Adrenal gland (tissue), 12 donors: ENCODE results near the gene SLC8A2. TPM values are rescaled to one million over a fixed set of nuclear protein-coding genes. Genes with fewer than 3 reads are reported as not detected.

Experiments
- DNase-seq, 7 donors: peaks; one replicate each; pipeline ENCODE4 v3.0.0-alpha.2; 2019 to 2020
- H3K27ac ChIP-seq, 5 donors: fragments of 200-600 bp; sonication (generic) in 4 of 5; 1 replicate in 3 of 5; 2 replicates in 2 of 5; pipeline versions ENCODE4 v1.5.1 to v1.8.0; 2016 to 2020; ENCODE audit warnings: mild to moderate bottlenecking in 1 of 5
- H3K27me3 ChIP-seq: fragments of 200-600 bp; 2 replicates; pipeline ENCODE4 v1.8.0; 2021
- H3K36me3 ChIP-seq, 2 donors: fragments of 200-600 bp; replicated peaks in 1 of 2; 1 replicate in 1 of 2; 2 replicates in 1 of 2; pipeline versions ENCODE4 v1.5.1 to v1.8.0; 2018 to 2022
- H3K4me1 ChIP-seq, 2 donors: fragments of 200-600 bp; replicated peaks in 1 of 2; 1 replicate in 1 of 2; 2 replicates in 1 of 2; pipeline versions ENCODE4 v1.5.1 to v1.8.0; 2018 to 2021
- H3K4me3 ChIP-seq, 4 donors: fragments of 200-600 bp; sonication (generic) in 3 of 4; one replicate each; pipeline ENCODE4 v1.5.1; 2016 to 2018
- H3K9me3 ChIP-seq, 3 donors: fragments of 200-600 bp; sonication (generic) in 1 of 3; replicated peaks in 1 of 3; 1 replicate in 2 of 3; 2 replicates in 1 of 3; pipeline versions ENCODE4 v1.5.1 to v1.8.0; 2016 to 2021
- POLR2A ChIP-seq, 2 donors: fragments of 450-650 bp; IDR thresholded peaks; one replicate each; pipeline ENCODE4 v1.6.1; 2017; ENCODE audit warnings: antibody characterized with exemption in 2 of 2, mild to moderate bottlenecking in 2 of 2, moderate library complexity in 1 of 2
- WGBS, 4 donors: extraction: QIAGEN DNeasy Blood & Tissue Kit in 2 of 4; methylation state at CpG; one replicate each; pipeline versions ENCODE4 v1.1.5 to v1.1.7; 2013 to 2017; 5-methylcytosine and 5-hydroxymethylcytosine counted together
- intact Hi-C, 2 donors: fragments of 100-400 bp; cut with DNase I; formaldehyde crosslinking; loops; one replicate each; pipeline versions ENCODE4 v1.14.1 to v1.15.0; 2022 to 2023
- polyA plus RNA-seq, 3 donors: library from polyadenylated mRNA; stranded (reverse); fragments of 200-250 nt in 2 of 3; fragments of 350-450 nt in 1 of 3; fragmentation: Illumina TruSeq in 1 of 3; extraction: RNeasy Lipid Tissue Mini Kit (QIAGEN cat#74804) in 1 of 3; gene quantifications; one replicate each; pipeline ENCODE4 v1.2.3, GENCODE V29; 2013 to 2014
- total RNA-seq, 9 donors: library from RNA; depleted of rRNA in 4 of 9; stranded (reverse); fragments of >200 nt in 4 of 9; fragments of 120-200 nt in 1 of 9; fragmentation: NEBNext Ultra II Directional in 1 of 9; extraction: Animal tissue kit (Norgen Biotek cat#: 25700) in 1 of 9; gene quantifications; one replicate each; pipeline versions ENCODE4 v1.1.0 to v1.2.4, GENCODE V29; 2013 to 2023
- TF ChIP-seq, protein P1 (sequence below), 6 experiments: fragments of 450-650 bp in 4 of 6; fragments of 200-600 bp in 2 of 6; sonication (generic) in 1 of 6; IDR thresholded peaks; 1 replicate in 5 of 6; 2 replicates in 1 of 6; pipeline versions ENCODE4 v1.5.1 to v1.8.0; 2016 to 2021; ENCODE audit warnings: antibody characterized with exemption in 6 of 6, mild to moderate bottlenecking in 2 of 6, moderate library complexity in 1 of 6
- donor health status: healthy with polysubstance abuse.
- donor health status: Bipolar disorder and iron deficiency.
- donor health status: DM: yes; HTN: yes; CAD: no.
- donor health status: DM: no; HTN: no; CAD: no.
- donor health status: DM: no; HTN: no; CAD: no.
- donor health status: DM: yes; HTN: yes; CAD: no.

SLC8A2 gene
- total and polyA plus RNA-seq, 12 donors = 0.22 to 6.1 (median 3.0) TPM; not detected in 3

DNA sequence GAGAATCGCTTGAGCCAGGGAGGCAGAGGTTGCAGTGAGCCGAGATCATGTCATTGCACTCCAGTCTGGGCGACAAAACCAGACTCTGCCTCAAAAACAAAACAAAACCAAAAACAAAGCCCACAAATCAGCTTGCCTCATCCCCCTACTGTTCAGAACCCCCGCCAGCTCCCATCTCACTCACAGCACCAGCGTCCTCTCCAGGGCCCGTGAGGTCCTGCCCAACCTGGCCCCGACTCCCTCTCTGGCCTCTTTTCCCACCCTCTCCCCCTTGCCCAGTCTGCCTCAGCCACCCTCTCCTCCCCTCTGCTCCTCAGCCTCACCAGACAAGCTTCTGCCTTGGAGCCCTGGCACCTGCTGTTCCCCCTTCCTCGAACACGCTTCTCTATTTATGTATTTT, 3.8 kb downstream of the SLC8A2 start:
- TF ChIP-seq, protein P1, sequence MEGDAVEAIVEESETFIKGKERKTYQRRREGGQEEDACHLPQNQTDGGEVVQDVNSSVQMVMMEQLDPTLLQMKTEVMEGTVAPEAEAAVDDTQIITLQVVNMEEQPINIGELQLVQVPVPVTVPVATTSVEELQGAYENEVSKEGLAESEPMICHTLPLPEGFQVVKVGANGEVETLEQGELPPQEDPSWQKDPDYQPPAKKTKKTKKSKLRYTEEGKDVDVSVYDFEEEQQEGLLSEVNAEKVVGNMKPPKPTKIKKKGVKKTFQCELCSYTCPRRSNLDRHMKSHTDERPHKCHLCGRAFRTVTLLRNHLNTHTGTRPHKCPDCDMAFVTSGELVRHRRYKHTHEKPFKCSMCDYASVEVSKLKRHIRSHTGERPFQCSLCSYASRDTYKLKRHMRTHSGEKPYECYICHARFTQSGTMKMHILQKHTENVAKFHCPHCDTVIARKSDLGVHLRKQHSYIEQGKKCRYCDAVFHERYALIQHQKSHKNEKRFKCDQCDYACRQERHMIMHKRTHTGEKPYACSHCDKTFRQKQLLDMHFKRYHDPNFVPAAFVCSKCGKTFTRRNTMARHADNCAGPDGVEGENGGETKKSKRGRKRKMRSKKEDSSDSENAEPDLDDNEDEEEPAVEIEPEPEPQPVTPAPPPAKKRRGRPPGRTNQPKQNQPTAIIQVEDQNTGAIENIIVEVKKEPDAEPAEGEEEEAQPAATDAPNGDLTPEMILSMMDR (IDR thresholded peaks at IDR 0.05) = no peak
- no peak for TF ChIP-seq POLR2A (IDR thresholded peaks at IDR 0.05)
- WGBS, 4 donors = 35 to 54% (median 42%) methylated on average over 9 of the region's 9 CpGs

DNA sequence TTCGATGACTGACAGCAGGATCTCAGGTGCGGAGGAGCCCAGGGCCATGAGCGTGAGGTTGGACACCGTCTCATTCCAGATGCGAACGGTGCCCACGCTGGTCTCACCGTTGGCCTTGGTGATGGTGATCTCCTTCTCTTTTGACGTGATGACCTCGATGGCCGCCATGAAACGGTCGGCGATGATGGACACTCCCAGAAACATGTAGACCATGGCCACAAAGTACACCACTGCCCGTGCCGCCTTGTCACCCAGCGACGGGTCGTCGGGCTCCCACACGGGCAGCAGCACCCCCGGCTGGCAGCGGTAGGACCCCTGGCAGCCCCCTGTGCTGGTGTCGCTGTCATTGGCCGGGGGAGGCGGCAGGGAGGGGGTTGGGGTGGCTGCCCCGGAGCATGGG, 5.7 kb downstream of the SLC8A2 start:
- no peak for DNase-seq
- Histone ChIP-seq H3K36me3 (no peaks in the 10 kb centered on the region), H3K9me3 (no peaks in the 10 kb centered on the region), H3K27me3 (peaks cover 12% of the 10 kb centered on the region), H3K27ac (no peak overlapping the region), H3K4me3 (no peak overlapping the region), H3K4me1 (no peaks in the 10 kb centered on the region)
- no peak for TF ChIP-seq POLR2A (IDR thresholded peaks at IDR 0.05)
- TF ChIP-seq, protein P1 (IDR thresholded peaks at IDR 0.05) = no peak
- intact Hi-C loops = no loop called here
- 84 to 88% (median 88%) methylated on average over 18 to 27 of the region's 27 CpGs; no CpG with 5 or more reads in 1 of the 4 donors for WGBS, 4 donors

More for the DNA sequence above, 3.8 kb downstream of the SLC8A2 start:
- Histone ChIP-seq H3K4me3 (no peak overlapping the region), H3K27ac (no peak overlapping the region), H3K36me3 (no peaks in the 10 kb centered on the region), H3K27me3 (peaks cover 24% of the 10 kb centered on the region), H3K4me1 (peaks cover 0 to 4% of the 10 kb centered on the region in 2 donors), H3K9me3 (no peaks in the 10 kb centered on the region)
- intact Hi-C loops = no loop called here
- DNase-seq = no peak

DNA sequence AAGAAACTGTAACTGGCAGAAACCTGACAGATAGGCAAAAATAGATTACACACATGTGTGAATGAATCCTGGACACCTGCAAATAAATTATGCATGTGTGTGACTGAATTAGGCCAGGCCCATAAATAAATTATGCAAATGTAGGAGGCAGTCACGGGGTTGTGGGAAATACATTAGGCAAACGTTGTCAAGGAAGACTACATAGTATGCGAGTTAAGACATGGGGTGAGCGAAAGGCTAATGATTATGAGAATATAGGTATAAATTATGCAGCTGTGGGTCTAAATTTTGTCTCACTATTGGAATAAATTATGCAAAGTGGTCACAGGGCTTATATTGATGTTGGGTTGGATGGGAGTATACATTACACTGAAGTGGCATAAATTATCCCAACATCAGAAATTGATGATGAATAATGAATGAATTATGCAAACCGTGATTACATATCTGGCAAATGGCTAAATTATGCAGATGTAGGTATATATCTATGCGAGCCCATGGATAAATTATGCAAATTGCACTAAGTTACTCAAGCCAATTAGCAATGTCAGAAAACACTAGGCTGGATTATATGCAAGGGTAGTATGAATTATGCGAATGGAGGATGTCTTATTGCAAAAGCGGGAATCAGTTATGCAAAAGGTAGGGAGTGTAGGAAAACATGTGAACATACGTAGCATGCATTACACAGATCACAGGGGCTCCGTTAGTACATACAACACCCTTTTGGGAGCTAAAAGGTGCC, 6.8 kb downstream of the SLC8A2 start:
- Histone ChIP-seq H3K4me3 (no peak overlapping the region), H3K27ac (no peak overlapping the region), H3K9me3 (no peaks in the 10 kb centered on the region), H3K4me1 (no peaks in the 10 kb centered on the region), H3K36me3 (no peaks in the 10 kb centered on the region), H3K27me3 (peaks cover 23% of the 10 kb centered on the region)
- intact Hi-C loops = no loop called here
- TF ChIP-seq POLR2A (IDR thresholded peaks at IDR 0.05) = no peak
- TF ChIP-seq, protein P1 (IDR thresholded peaks at IDR 0.05) = no peak
- no peak for DNase-seq
- WGBS, 4 donors = 65 to 77% (median 68%) methylated on average over 10 of the region's 10 CpGs

DNA sequence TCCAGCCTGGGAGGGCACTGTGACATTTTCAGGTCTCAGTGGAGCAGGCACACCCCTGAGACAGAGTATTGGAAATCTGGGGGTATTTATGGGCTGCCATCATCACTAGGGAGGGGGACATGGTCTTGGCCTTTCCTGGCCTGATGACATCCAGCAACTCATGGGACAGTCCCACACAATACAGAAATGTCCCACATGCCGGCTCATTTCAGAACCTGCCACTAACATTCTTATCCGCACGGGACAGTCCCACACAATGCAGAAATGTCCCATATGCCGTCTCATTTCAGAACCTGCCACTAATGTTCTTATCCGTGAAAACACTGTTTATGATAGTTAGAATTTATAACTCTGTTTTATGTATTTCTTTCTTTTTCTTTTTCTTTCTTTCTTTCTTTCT, 9.8 kb downstream of the SLC8A2 start:
- TF ChIP-seq, protein P1 (IDR thresholded peaks at IDR 0.05) = no peak
- TF ChIP-seq POLR2A (IDR thresholded peaks at IDR 0.05) = no peak
- WGBS, 4 donors = 79 to 89% (median 83%) methylated on average over 5 of the region's 5 CpGs
- H3K4me1 ChIP-seq = peaks cover 0 to 6% of the 10 kb centered on the region in 2 donors
- DNase-seq = no peak
- no peak overlapping the region for H3K27ac ChIP-seq
- no peaks in the 10 kb centered on the region for H3K9me3 ChIP-seq
- H3K27me3 ChIP-seq = peaks cover 30% of the 10 kb centered on the region
- no peak overlapping the region for H3K4me3 ChIP-seq
- no peaks in the 10 kb centered on the region for H3K36me3 ChIP-seq
- intact Hi-C loops = no loop called here
